HCT116 (cell line): Measurements from ENCODE around the gene ASXL2. TPM values are rescaled to one million over a fixed set of nuclear protein-coding genes. Genes with fewer than 3 reads are reported as not detected.

Source experiments
- ATAC-seq: fragments of 200-7000 bp; cut with Tn5 transposase; 2 replicates; pipeline ENCODE4 v1.9.1; 2020; ENCODE audit warnings: mild to moderate bottlenecking, moderate library complexity
- BruUV-seq: library from RNA; stranded (reverse); fragments of 400-500 nt; replicated peaks from 2 replicates; lab custom pipeline; 2021; lab: Mats Ljungman, UMichigan
- CTCF ChIA-PET: fragments of 300-600 bp; sonication (Branson Sonifier 250); formaldehyde crosslinking; loops from one replicate; lab custom pipeline; 2021; ENCODE audit warnings: antibody characterized with exemption; lab: Charles Lee
- POLR2A ChIA-PET: fragments of 300-600, 350-600 bp; sonication (Branson Sonifier 250); formaldehyde crosslinking; loops from one replicate; lab custom pipeline; 2021; ENCODE audit warnings: antibody characterized with exemption; lab: Charles Lee
- RAD21 ChIA-PET, 2 experiments: fragments of 300-600 bp; sonication (Branson Sonifier 250); formaldehyde crosslinking; loops; one replicate each; lab custom pipeline; 2023; ENCODE audit warnings: low total read pairs in 2 of 2; ENCODE audit not compliant: uncharacterized antibody in 2 of 2, unreplicated experiment in 2 of 2, low non-redundant PET in 1 of 2; lab: Charles Lee
- DNase-seq: peaks from one replicate; pipeline ENCODE4 v3.0.0-alpha.2; 2010; ENCODE audit warnings: low read depth, low spot score
- H2AFZ ChIP-seq: fragments of 200-600 bp; shearing (Covaris generic), sonication (generic); 2 replicates; pipeline ENCODE4 v1.6.1; 2017; ENCODE audit warnings: low read depth, mixed run types, mixed read lengths, antibody characterized with exemption, low read length; ENCODE audit not compliant: poor library complexity, severe bottlenecking
- H3K27ac ChIP-seq: 2 replicates; pipeline ENCODE4 v1.5.1; 2012; ENCODE audit warnings: low read depth, low read length
- H3K27me3 ChIP-seq: fragments of 200-600 bp; sonication (generic); 2 replicates; pipeline ENCODE4 v1.6.1; 2016; ENCODE audit warnings: mixed run types, low read length, mixed read lengths; ENCODE audit not compliant: insufficient read depth
- H3K36me3 ChIP-seq, 2 experiments: fragments of 200-500 bp in 1 of 2; fragments of 200-600 bp in 1 of 2; sonication (Bioruptor generic) in 1 of 2; sonication (generic) in 1 of 2; 2 replicates each; pipeline versions ENCODE4 v1.5.1 to v1.6.1; 2014 to 2016; ENCODE audit warnings: low read length in 2 of 2, inconsistent platforms in 1 of 2, mixed read lengths in 1 of 2, mixed run types in 1 of 2; ENCODE audit not compliant: insufficient read depth in 2 of 2, control insufficient read depth in 1 of 2
- H3K4me1 ChIP-seq, 2 experiments: fragments of 200-600 bp in 1 of 2; sonication (generic) in 1 of 2; 2 replicates each; pipeline versions ENCODE4 v1.5.1 to v1.6.1; 2012 to 2017; ENCODE audit warnings: low read length in 2 of 2, inconsistent platforms in 1 of 2, mild to moderate bottlenecking in 1 of 2, mixed read lengths in 1 of 2, mixed run types in 1 of 2, moderate library complexity in 1 of 2; ENCODE audit not compliant: insufficient read depth in 2 of 2, control insufficient read depth in 1 of 2
- H3K4me2 ChIP-seq: fragments of 200-600 bp; sonication (generic); 2 replicates; pipeline ENCODE4 v1.6.1; 2017; ENCODE audit warnings: mixed run types, low read length, mixed read lengths
- H3K4me3 ChIP-seq, 2 experiments: fragments of 200-600 bp in 1 of 2; sonication (generic) in 1 of 2; replicated peaks in 1 of 2; 2 replicates each; pipeline ENCODE4 v1.5.1; 2011 to 2016; ENCODE audit warnings: low read length in 2 of 2, control low read depth in 1 of 2, low read depth in 1 of 2, mild to moderate bottlenecking in 1 of 2, mixed read lengths in 1 of 2, mixed run types in 1 of 2
- H3K79me2 ChIP-seq: fragments of 200-600 bp; sonication (generic); 2 replicates; pipeline ENCODE4 v1.6.1; 2017; ENCODE audit warnings: mild to moderate bottlenecking, mixed run types, low read length, moderate library complexity, mixed read lengths; ENCODE audit not compliant: insufficient read depth
- H3K9ac ChIP-seq: fragments of 200-600 bp; sonication (generic); 2 replicates; pipeline ENCODE4 v1.6.1; 2016; ENCODE audit warnings: low read length, mixed read lengths
- H3K9me2 ChIP-seq: fragments of 200-600 bp; sonication (generic), shearing (Covaris generic); 2 replicates; pipeline ENCODE4 v1.6.1; 2017; ENCODE audit warnings: mixed run types, mild to moderate bottlenecking, moderate library complexity; ENCODE audit not compliant: insufficient read depth
- H3K9me3 ChIP-seq, 2 experiments: fragments of 200-500 bp in 1 of 2; fragments of 200-600 bp in 1 of 2; sonication (Bioruptor generic) in 1 of 2; sonication (generic) in 1 of 2; 2 replicates each; pipeline ENCODE4 v1.6.1; 2014 to 2017; ENCODE audit warnings: low read length in 2 of 2, mixed read lengths in 2 of 2, inconsistent platforms in 1 of 2, low read depth in 1 of 2, mild to moderate bottlenecking in 1 of 2, mixed run types in 1 of 2, moderate library complexity in 1 of 2; ENCODE audit not compliant: control insufficient read depth in 1 of 2, insufficient read depth in 1 of 2
- H4K20me1 ChIP-seq: fragments of 200-600 bp; sonication (generic), shearing (Covaris generic); 2 replicates; pipeline ENCODE4 v1.6.1; 2017; ENCODE audit warnings: mixed run types, mild to moderate bottlenecking, moderate library complexity; ENCODE audit not compliant: insufficient read depth
- ATF3 ChIP-seq: IDR thresholded peaks from 2 replicates; pipeline ENCODE4 v1.6.1; 2012
- CEBPB ChIP-seq: IDR thresholded peaks from 2 replicates; pipeline ENCODE4 v1.6.1; 2012; ENCODE audit warnings: low read depth
- EZH2 ChIP-seq: fragments of 200-600 bp; sonication (generic); IDR thresholded peaks from 2 replicates; pipeline ENCODE4 v1.6.1; 2017; ENCODE audit warnings: antibody characterized with exemption, mixed run types
- EZH2phosphoT487 ChIP-seq: fragments of 200-600 bp; IDR thresholded peaks from 2 replicates; pipeline ENCODE4 v1.6.1; 2018; ENCODE audit warnings: antibody characterized with exemption, borderline replicate concordance
- JUND ChIP-seq: IDR thresholded peaks from 2 replicates; pipeline ENCODE4 v1.6.1; 2012
- MAX ChIP-seq: IDR thresholded peaks from 2 replicates; pipeline ENCODE4 v1.6.1; 2012
- POLR2A ChIP-seq: IDR thresholded peaks from 2 replicates; pipeline ENCODE4 v1.7.0; 2011; ENCODE audit warnings: borderline replicate concordance; ENCODE audit not compliant: insufficient read depth, insufficient read length; ENCODE audit errors: extremely low read depth
- POLR2AphosphoS5 ChIP-seq: IDR thresholded peaks from 2 replicates; pipeline ENCODE4 v1.6.1; 2011; ENCODE audit warnings: mild to moderate bottlenecking, low read depth, low read length, moderate library complexity
- REST ChIP-seq: IDR thresholded peaks from 2 replicates; pipeline ENCODE4 v1.6.1; 2012; ENCODE audit warnings: low read depth
- SP1 ChIP-seq: IDR thresholded peaks from 2 replicates; pipeline ENCODE4 v1.6.1; 2012; ENCODE audit warnings: low read depth
- SRF ChIP-seq: IDR thresholded peaks from 2 replicates; pipeline ENCODE4 v1.6.1; 2012; ENCODE audit warnings: low read depth
- TCF7L2 ChIP-seq: IDR thresholded peaks from 2 replicates; pipeline ENCODE4 v1.7.0; 2011; ENCODE audit warnings: borderline replicate concordance, inconsistent platforms; ENCODE audit not compliant: insufficient read depth, insufficient read length; ENCODE audit errors: extremely low read depth
- YY1 ChIP-seq: IDR thresholded peaks from 2 replicates; pipeline ENCODE4 v1.6.1; 2011; ENCODE audit warnings: low read length, low read depth, moderate library complexity, mild to moderate bottlenecking; ENCODE audit not compliant: insufficient replicate concordance; ENCODE audit errors: extremely low read depth
- ZFX ChIP-seq: fragments of 450-650 bp; IDR thresholded peaks from 2 replicates; pipeline ENCODE4 v1.6.1; 2017
- ZNF274 ChIP-seq: fragments of 200-500 bp; sonication (Bioruptor generic); IDR thresholded peaks from 2 replicates; pipeline ENCODE4 v1.6.1; 2014; ENCODE audit warnings: mild to moderate bottlenecking, low read depth, low read length, inconsistent platforms
- intact Hi-C: fragments of 100-400 bp; cut with micrococcal nuclease; formaldehyde crosslinking; loops from 2 replicates; pipeline ENCODE4 v1.10.0; 2022
- total RNA-seq: library from RNA; stranded (reverse); gene quantifications from one replicate; pipeline ENCODE4 v1.2.1, GENCODE V29; 2021; ENCODE audit not compliant: unreplicated experiment
- TF ChIP-seq, protein P1 (sequence below), 3 experiments: fragments of 200-600 bp in 1 of 3; sonication (generic) in 1 of 3; IDR thresholded peaks in 2 of 3; conservative IDR thresholded peaks in 1 of 3; 2 replicates each; pipeline ENCODE4 v1.5.1; 2012 to 2017; ENCODE audit warnings: low read depth in 2 of 3, low read length in 2 of 3, antibody characterized with exemption in 1 of 3, borderline replicate concordance in 1 of 3, control low read depth in 1 of 3, mild to moderate bottlenecking in 1 of 3, mixed read lengths in 1 of 3, mixed run types in 1 of 3, moderate library complexity in 1 of 3; ENCODE audit not compliant: insufficient read depth in 1 of 3

ASXL2 gene
- total RNA-seq, 1 experiment from 2014 or later, result 29.2 TPM

GRCh38 chr2:25787020-25787419 is 91.3 kb downstream of the ASXL2 start:
- BruUV-seq, result no TSS peak
- Histone ChIP-seq H3K27ac (no peak overlapping the region), H3K4me2 (no peak overlapping the region), H3K36me3 (peaks cover 0 to 2% of the 10 kb centered on the region in 2 experiments; a peak in 1 of 4 replicates), H3K4me1 (no peaks in the 10 kb centered on the region), H3K79me2 (no peaks in the 10 kb centered on the region), H3K9me3 (no peaks in the 10 kb centered on the region), H3K9ac (no peak overlapping the region), H4K20me1 (no peaks in the 10 kb centered on the region), H3K4me3 (no peak overlapping the region), H2AFZ (no peak overlapping the region), H3K27me3 (no peaks in the 10 kb centered on the region), H3K9me2 (no peaks in the 10 kb centered on the region)
- CTCF ChIA-PET, result no interaction called here
- no peak for TF ChIP-seq MAX
- TF ChIP-seq TCF7L2, result no peak
- no peak for TF ChIP-seq ATF3
- TF ChIP-seq POLR2AphosphoS5, result no peak
- no peak for TF ChIP-seq SP1
- TF ChIP-seq, protein P1, sequence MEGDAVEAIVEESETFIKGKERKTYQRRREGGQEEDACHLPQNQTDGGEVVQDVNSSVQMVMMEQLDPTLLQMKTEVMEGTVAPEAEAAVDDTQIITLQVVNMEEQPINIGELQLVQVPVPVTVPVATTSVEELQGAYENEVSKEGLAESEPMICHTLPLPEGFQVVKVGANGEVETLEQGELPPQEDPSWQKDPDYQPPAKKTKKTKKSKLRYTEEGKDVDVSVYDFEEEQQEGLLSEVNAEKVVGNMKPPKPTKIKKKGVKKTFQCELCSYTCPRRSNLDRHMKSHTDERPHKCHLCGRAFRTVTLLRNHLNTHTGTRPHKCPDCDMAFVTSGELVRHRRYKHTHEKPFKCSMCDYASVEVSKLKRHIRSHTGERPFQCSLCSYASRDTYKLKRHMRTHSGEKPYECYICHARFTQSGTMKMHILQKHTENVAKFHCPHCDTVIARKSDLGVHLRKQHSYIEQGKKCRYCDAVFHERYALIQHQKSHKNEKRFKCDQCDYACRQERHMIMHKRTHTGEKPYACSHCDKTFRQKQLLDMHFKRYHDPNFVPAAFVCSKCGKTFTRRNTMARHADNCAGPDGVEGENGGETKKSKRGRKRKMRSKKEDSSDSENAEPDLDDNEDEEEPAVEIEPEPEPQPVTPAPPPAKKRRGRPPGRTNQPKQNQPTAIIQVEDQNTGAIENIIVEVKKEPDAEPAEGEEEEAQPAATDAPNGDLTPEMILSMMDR (IDR thresholded peaks at IDR 0.05 in 2 of 3, conservative IDR thresholded peaks at IDR 0.05 in 1 of 3; ENCODE audit: borderline replicate concordance in 1 of 3, insufficient read depth in 1 of 3, low read depth in 2 of 3, low read length in 2 of 3), result no peak
- no peak for TF ChIP-seq CEBPB
- TF ChIP-seq EZH2, result no peak
- TF ChIP-seq ZFX, result no peak
- TF ChIP-seq SRF, result no peak
- TF ChIP-seq YY1, result no peak
- no peak for TF ChIP-seq EZH2phosphoT487
- TF ChIP-seq POLR2A, result no peak
- TF ChIP-seq JUND, result no peak
- no peak for TF ChIP-seq ZNF274
- TF ChIP-seq REST, result no peak
- RAD21 ChIA-PET, result no interaction called here
- no peak for ATAC-seq
- intact Hi-C loops, result no loop called here
- DNase-seq, result no peak
- POLR2A ChIA-PET, result no interaction called here
